GM18511 (cell line): ENCODE measurements around the gene BIRC6.
A peak's percentile ranks its signal among the peaks of the same experiment; 100 is the strongest.
"Not testable (repeated sequence)": the region's sequence is repeated elsewhere in the genome, so short reads cannot be mapped to it uniquely, and the experiment has no call there.

ENCODE experiments used
- ATAC-seq: cut with Tn5 transposase; IDR thresholded peaks from one replicate; pipeline ENCODE4 v1.9.1; 2021; ENCODE audit warnings: mild to moderate bottlenecking, moderate library complexity; ENCODE audit not compliant: unreplicated experiment

The BIRC6 gene, protein sequence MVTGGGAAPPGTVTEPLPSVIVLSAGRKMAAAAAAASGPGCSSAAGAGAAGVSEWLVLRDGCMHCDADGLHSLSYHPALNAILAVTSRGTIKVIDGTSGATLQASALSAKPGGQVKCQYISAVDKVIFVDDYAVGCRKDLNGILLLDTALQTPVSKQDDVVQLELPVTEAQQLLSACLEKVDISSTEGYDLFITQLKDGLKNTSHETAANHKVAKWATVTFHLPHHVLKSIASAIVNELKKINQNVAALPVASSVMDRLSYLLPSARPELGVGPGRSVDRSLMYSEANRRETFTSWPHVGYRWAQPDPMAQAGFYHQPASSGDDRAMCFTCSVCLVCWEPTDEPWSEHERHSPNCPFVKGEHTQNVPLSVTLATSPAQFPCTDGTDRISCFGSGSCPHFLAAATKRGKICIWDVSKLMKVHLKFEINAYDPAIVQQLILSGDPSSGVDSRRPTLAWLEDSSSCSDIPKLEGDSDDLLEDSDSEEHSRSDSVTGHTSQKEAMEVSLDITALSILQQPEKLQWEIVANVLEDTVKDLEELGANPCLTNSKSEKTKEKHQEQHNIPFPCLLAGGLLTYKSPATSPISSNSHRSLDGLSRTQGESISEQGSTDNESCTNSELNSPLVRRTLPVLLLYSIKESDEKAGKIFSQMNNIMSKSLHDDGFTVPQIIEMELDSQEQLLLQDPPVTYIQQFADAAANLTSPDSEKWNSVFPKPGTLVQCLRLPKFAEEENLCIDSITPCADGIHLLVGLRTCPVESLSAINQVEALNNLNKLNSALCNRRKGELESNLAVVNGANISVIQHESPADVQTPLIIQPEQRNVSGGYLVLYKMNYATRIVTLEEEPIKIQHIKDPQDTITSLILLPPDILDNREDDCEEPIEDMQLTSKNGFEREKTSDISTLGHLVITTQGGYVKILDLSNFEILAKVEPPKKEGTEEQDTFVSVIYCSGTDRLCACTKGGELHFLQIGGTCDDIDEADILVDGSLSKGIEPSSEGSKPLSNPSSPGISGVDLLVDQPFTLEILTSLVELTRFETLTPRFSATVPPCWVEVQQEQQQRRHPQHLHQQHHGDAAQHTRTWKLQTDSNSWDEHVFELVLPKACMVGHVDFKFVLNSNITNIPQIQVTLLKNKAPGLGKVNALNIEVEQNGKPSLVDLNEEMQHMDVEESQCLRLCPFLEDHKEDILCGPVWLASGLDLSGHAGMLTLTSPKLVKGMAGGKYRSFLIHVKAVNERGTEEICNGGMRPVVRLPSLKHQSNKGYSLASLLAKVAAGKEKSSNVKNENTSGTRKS (N-terminal part only)

DNA sequence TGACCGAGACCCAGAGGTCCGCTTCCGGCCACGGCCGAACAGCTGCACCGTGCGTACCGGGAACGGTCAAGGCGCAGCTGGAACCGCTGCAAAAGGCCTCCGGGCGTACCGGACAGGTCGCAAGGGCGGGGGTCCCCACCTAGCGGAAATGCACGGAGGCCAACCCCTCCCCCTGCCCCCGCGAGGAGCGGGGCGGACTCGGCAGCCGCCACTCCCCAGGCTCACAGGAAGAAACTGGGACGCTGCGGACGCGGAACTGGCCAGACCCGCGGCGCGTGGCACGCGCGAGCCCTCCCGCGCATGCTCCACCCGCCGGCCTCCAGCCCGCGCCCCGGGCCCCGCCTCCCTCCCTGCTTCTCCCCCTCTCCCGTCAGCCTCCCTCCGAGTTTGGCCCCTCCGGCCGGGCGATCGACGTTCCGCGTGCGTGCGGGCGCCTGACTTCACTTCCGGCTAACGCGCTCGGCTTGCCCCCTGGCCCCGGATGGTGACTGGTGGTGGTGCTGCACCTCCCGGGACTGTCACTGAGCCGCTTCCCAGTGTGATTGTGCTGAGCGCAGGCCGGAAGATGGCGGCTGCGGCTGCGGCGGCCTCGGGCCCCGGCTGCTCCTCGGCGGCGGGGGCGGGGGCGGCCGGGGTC lies at the start of gene BIRC6:
Gene BIRC6 (plus strand): TSS at position 343 of the 637 bp plus-strand sequence. CDS start 139 bp downstream, at position 482.
- ATAC-seq, result peak; percentile 86

DNA sequence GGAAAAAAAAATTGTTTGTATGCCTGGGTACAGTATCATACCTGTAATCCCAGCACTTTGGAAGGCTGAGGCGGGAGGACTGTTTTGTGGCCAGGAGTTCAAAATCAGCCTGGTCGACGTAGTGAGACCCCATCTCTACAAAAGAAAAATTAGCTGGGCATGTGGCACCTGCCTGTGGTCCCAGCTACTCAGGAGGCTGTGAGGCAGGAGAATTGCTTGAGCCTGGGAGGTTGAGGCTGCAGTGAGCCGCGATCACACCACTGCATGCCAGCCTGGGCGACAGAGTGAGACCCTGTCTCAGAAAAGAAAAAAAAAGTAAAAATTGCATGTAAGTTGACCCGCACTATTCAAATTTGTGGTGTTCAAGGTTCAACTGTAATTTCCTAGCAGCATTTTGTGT lies 46.2 kb upstream of the BIRC6 start:
- no peak for ATAC-seq

DNA sequence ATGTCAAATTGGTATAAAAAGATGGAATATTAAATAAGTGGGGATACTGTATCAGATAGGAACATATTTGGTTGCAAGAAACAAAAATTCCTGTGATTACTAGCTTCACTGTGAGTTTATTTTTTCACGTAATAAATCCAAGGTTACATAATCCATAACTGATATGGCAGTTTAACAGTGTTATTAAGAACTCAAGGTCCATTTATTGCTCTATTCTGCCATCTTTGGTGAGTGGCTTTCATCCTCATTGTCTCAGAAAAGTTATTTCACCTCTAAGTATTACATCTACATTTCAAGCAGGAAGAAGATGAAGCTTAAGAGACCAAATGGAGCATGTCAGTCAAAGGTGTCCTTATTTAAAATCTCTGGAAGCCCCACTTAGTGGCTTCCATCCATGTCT lies 41.9 kb upstream of the BIRC6 start:
- no peak for ATAC-seq

DNA sequence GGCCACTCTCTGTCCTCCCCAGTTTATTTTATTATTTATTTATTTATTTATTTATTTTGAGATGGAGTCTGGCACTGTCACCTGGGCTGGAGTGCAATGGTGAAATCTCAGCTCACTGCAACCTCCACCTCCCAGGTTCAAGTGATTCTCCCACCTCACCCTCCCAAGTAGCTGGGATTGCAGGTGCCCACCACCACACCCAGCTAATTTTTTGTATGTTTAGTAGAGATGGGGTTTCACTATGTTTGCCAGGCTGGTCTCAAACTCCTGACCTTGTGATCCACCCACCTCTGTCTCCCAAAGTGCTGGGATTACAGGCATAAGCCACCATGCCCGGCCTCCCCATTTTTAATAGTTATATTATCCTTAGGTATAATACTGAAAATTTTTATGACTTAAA lies 28.1 kb upstream of the BIRC6 start:
- ATAC-seq, result not testable (repeated sequence)

DNA sequence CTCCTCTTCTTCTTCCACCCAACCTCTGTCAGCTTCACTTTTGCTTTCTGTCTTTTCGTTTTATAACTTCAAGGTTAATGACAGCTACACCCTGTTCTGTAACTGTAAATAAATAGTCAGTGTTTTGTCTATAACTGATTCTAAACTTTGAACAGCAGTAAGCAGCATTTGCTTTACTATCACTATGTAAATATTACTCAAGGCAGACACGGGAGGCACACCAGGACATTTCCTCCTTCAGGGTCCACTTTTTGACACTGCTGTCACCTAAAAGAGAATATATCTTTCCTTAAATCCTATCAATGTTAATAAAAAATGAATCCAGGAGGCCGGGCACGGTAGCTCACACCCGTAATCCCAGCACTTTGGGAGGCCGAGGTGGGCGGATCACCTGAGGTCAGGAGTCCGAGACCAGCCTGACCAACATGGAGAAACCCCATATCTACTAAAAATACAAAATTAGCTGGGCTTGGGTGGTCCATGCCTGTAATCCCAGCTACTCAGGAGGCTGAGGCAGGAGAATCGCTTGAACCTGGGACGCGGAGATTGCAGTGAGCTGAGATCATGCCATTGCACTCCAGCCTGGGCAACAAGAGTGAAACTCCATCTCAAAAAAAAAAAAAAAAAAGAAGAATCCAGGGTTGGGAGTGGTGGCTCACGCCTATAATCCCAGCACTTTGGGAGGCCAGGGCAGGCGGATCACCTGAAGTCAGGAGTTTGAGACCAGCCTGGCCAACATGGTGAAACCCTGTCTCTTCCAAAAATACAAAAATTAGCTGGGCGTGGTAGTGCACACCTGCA lies 27.4 kb upstream of the BIRC6 start:
- not testable (repeated sequence) for ATAC-seq

DNA sequence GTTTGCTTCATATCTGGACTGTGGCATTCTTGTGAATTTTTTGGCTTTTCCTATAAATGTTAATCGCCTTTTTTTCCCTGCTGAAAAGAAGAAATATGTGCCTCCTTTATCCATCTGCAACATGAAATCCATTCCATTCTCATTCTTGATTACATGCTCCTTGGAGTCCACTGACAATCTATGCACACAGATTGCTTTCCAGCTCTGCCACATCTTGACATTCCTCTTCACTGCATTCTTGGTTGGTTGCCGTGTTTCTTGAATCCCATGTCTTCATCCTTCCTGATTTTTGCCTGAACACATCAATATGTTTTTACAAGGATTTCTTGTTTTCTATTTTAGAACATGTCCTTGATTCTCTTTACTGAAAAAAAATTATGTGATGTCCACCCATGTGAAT lies 26.7 kb upstream of the BIRC6 start:
- ATAC-seq, result no peak

DNA sequence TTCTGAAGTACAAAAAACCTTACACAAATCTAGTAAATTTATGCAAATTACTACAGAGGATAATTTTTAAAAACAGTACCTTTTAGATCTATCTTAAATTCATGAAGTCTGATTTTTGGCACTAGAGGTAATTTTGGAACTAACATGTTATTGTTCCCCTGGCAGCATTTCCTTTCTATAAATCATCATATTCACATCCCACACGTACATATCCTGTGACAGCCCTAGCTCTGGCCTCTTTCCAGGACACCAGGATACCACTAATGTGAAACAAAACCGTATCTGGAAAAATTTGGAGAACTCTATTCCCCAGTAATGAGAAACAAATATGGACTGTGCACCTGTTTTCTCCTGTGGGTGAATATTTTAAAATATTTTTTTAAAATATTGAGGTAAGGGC lies 14.0 kb upstream of the BIRC6 start:
- no peak for ATAC-seq

DNA sequence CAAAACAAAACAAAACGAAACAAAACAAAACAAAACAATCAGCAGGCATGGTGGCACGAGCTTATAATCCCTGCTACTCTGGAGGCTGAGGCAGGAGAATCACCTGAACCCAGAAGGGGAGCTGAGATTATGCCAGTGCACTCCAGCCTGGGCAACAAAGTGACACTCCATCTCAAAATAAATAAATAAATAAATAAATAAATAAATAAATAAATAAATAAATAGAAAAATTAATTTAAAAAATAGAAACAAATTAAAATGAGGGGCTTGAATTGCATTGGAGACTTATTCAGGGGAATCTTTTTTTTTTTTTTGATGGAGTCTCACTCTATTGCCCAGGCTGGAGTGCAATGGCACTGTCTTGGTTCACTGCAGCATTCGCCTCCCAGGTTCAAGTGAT lies 6.0 kb upstream of the BIRC6 start:
- ATAC-seq, result not testable (repeated sequence)

DNA sequence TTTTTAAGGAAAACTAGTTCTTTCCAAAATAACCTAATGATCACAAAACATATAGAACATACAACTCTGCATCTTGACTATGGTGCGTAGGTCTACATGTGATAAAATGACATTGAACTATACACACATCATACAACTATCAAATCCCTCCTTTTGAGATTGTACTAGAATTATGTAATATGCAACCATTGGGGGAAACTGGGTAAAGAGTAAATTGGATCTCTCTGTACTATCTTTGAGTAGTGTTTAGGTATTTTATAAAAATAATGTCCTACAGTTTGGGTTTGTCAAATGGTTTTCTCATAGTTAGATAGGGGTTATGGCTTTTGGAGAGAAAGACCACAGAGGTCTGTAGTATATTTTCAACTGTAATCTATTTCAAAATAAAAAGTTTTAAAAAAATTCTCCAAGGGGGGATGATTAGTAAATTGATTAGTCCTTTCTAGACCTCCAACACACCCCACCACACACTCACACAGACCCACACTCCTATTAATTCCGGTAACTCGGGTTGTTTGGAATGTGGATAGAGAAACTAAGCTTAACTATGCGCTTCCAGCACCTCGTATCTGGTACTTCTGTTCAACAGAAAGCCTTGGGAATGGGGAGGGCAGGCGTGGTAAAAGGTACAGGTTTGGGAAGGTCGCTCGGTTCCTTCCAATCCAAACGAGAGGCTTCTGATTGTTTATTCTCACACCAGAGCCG lies 695 bp upstream of the BIRC6 start:
- peak; percentile 0 for ATAC-seq

DNA sequence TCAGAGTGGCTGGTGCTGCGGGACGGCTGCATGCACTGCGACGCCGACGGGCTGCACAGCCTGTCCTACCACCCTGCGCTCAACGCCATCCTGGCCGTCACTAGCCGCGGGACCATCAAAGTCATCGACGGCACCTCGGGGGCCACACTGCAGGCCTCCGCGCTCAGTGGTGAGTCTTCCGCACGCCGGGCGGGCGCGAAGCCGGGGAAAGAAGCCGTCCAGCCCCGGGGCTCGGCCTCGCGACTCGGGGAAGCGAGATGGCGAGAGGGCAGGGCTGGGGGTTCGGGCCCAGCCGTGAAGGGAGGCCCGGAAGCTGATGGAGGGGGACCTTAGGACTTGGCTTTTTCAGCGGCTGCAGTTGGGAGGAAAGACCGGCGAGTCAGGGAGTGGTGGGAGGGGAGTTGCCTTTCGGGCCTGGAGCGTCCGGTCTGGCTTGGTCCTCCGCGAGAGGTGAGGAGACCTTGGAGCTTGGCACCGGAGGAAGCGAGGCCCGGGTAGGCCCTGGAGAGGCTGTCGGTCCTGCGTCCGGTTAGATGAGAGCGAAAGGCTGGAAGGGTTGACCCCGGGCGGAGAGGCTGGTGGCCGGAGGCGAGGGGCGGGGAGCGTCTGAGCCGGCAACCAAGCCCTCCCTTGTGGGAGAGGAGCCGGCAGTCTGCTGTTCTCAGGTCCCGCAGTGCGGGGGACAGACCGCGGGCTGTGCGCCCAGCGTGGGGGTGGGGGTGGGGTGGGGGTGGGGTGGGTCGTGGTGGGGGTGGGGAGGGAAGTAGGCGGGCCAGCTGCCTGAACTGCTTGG lies 691 bp downstream of the BIRC6 start:
- ATAC-seq, result peak; percentile 10

DNA sequence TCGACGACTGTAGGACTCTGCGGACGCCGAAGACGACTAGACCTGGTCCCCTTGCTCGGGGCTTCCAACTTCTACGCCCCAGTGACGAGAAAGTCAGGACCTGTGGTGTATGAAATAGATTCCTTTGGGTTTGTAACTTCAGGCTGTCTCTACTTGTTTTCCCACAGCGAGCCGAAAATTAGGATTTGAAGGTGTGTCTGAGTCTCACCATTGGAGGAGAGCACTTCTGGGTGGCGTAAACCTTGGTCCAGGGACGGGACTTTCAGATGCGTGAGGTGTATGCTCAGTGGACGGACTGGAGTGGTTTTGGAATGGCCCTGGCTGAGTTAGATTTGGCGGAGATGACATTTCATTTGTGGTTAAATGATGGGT lies 1.3 kb downstream of the BIRC6 start:
- ATAC-seq, result no peak

DNA sequence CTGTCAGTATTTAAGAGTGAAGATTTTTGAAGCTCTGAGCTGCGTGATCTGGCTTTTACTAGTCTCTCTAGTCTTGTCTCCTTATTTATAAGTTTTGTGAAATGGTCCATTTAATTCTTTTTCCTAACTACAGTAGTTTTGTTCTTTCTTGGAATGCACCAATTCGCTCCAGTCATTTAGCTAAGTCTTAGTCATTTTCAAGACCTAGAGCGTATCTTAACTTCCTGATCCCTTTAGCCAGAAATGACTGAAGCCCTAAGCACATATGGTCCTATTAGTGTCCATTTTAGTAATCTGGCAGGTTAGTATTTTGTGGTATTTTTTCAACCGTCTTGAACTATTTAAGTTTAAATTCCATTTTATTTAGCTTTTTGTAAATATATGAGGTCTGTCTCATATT lies 3.6 kb downstream of the BIRC6 start:
- ATAC-seq, result no peak

DNA sequence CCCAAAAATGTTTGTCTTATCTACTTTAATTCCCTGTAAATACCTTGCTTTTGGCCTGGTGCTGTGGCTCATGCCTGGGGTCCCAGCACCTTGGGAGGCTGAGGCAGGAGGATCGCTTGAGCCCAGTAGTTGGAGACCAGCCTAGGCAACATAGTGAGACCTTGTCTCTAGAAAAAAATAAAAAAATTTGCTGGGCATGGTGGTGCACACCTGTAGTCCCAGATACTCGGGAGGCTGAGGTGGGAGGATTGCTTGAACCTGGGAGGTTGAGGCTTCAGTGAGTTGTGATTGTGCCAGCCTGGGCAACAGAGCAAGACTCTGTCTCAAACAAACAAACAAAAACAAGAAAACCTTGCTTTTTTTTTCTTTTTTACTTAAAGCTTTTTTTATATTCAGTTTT lies 6.2 kb downstream of the BIRC6 start:
- ATAC-seq, result not testable (repeated sequence)

DNA sequence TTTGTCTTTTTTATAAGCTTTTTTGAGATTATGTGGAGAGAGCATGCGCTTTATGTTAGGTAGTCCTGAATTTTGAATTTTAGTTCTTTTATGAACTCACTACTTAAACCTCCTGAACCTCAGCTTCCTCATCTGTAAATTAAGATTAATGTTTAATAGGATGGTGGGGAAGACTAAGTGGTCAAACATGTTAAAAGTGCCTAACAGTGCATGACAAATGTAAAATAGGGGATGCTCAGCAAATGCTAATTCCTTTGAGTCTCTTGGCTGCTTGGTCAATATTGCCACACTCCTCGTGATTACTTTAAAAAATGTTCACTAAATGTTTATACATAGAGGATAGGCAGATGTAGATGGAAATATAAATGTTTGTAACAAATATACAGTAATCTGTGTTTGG lies 6.8 kb downstream of the BIRC6 start:
- peak; percentile 65 for ATAC-seq

DNA sequence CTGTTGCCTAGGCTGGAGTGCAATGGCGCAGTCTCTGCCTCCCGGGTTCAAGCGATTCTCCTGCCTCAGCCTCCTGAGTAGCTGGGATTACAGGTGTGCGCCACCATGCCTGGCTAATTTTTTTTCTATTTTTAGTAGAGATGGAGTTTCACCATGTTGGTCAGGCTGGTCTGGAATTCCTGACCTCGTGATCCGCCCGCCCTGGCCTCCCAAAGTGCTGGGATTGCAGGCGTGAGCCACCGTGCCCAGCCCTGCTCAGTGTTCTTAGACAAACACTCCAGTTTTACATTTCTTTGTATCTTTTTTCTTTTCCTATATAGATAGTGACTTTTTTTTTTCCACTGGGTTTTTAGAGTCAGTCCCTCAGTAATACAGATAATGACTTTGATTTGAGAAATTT lies 7.5 kb downstream of the BIRC6 start:
- ATAC-seq, result not testable (repeated sequence)

DNA sequence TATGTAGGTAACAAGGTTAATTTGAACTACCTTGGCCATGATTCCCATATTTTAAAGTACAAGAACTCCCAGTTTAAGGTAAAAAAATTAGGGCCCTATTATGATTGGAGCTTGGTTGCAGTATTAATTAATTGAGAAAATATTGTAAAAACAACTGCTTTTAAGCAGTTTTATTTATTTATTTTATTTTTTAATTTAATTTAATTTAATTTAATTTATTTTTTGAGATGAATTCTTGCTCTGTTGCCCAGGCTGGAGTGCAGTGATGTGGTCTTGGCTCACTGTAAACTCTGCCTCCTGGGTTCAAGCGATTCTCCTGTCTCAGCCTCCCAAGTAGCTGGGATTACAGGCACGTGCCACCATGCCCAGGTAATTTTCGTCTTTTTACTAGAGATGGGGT lies 8.9 kb downstream of the BIRC6 start:
- ATAC-seq, result not testable (repeated sequence)

DNA sequence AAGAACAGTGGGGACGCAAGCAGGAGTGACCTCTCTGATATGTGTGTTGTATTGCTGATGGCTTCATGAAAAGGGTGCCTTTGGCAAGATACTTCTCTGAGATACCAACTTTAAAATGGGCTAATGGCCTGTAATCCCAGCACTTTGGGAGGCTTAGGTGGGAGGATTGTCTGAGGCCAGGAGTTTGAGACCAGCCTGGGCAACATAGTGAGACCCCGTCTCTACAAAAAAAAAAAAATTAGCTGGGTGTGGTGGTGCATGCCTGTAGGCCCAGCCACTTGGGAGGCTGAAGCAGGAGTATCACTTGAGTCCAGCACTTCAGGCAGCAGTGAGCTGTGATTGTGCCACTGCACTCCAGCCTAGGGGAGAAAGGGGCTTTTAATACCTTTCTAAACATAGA lies 9.8 kb downstream of the BIRC6 start:
- ATAC-seq, result no peak

DNA sequence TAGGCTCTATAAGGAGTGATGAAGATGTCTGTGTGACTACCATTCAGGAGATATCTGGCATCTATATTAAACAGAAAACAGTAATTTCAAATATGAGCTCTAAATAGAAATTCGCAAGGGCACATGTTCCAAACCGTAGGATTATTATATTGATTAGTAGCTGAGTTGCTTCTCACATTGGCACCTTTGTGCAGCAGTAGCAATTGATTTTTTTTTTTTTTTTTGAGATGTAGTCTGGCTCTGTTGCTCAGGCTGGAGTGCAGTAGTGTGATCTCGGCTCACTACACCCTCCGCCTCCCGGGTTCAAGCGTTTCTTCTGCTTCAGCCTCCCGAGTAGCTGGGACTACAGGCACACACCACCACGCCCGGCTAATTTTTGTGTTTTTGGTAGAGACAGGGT lies 12.4 kb downstream of the BIRC6 start:
- no peak for ATAC-seq
